HepG2 (cell line): Measurements from ENCODE around the gene NENF. TPM values are rescaled to one million over a fixed set of nuclear protein-coding genes. Genes with fewer than 3 reads are reported as not detected.

Source experiments
- ATAC-seq: fragments of 200-7000 bp; cut with Tn5 transposase; 3 replicates; pipeline ENCODE4 v1.9.1; 2020; ENCODE audit warnings: mild to moderate bottlenecking, moderate library complexity
- BruUV-seq: library from RNA; stranded (reverse); fragments of 400-500 nt; replicated peaks from 2 replicates; lab custom pipeline; 2021; lab: Mats Ljungman, UMichigan
- CTCF ChIA-PET: fragments of 300-600 bp; formaldehyde crosslinking; extraction: SDS; loops from one replicate; lab custom pipeline; 2021; ENCODE audit warnings: low total read pairs, inconsistent platforms, low intra/inter-chr PET ratio; lab: Yijun Ruan, JAX
- POLR2A ChIA-PET: fragments of 350-600 bp; sonication (Branson Sonifier 250); formaldehyde crosslinking; loops from one replicate; lab custom pipeline; 2020; ENCODE audit warnings: antibody characterized with exemption, inconsistent platforms; lab: Yijun Ruan, JAX
- DNase-seq: peaks from one replicate; pipeline ENCODE4 v3.0.0-alpha.2; 2015; ENCODE audit warnings: low spot score
- FAIRE-seq: peaks from 3 replicates; lab custom pipeline; 2011; peaks lifted over from hg19 to GRCh38; lab: Jason Lieb, UNC
- H2AFZ ChIP-seq: one replicate; pipeline ENCODE4 v1.6.1; 2011; ENCODE audit warnings: low read length, inconsistent platforms
- H3K27ac ChIP-seq: fragments of 300-600 bp; 3 replicates; pipeline ENCODE4 v1.8.0; 2011; ENCODE audit warnings: mixed run types, mild to moderate bottlenecking, mixed read lengths, low read length, inconsistent platforms; ENCODE audit not compliant: insufficient read depth; ENCODE audit errors: extremely low read length
- H3K27me3 ChIP-seq, 2 experiments: fragments of 200-600 bp in 1 of 2; 2 replicates in 1 of 2; 3 replicates in 1 of 2; pipeline versions ENCODE4 v1.6.0 to v1.8.0; 2011; ENCODE audit warnings: low read length in 2 of 2, mild to moderate bottlenecking in 2 of 2, moderate library complexity in 2 of 2, inconsistent platforms in 1 of 2; ENCODE audit not compliant: insufficient read depth in 2 of 2, control insufficient read depth in 1 of 2
- H3K36me3 ChIP-seq, 2 experiments: fragments of 200-600 bp in 1 of 2; replicated peaks in 1 of 2; 2 replicates in 1 of 2; 3 replicates in 1 of 2; pipeline versions ENCODE4 v1.5.1 to v1.8.0; 2011; ENCODE audit warnings: low read length in 2 of 2, inconsistent platforms in 1 of 2; ENCODE audit not compliant: insufficient read depth in 2 of 2, control insufficient read depth in 1 of 2
- H3K4me1 ChIP-seq: 2 replicates; pipeline ENCODE4 v1.5.1; 2012; ENCODE audit warnings: low read length, inconsistent platforms; ENCODE audit not compliant: insufficient read depth
- H3K4me2 ChIP-seq: 2 replicates; pipeline ENCODE4 v1.6.0; 2011; ENCODE audit warnings: low read depth, low read length, inconsistent platforms
- H3K4me3 ChIP-seq, 3 experiments: fragments of 200-600 bp in 1 of 3; sonication (generic), shearing (Covaris generic) in 1 of 3; replicated peaks in 1 of 3; 2 replicates each; pipeline ENCODE4 v1.5.1; 2011 to 2016; ENCODE audit warnings: low read length in 3 of 3, inconsistent platforms in 2 of 3, low read depth in 2 of 3, mild to moderate bottlenecking in 2 of 3, control low read depth in 1 of 3, mixed read lengths in 1 of 3; ENCODE audit not compliant: insufficient read depth in 1 of 3
- H3K79me2 ChIP-seq: one replicate; pipeline ENCODE4 v1.6.1; 2011; ENCODE audit warnings: low read length, inconsistent platforms; ENCODE audit not compliant: insufficient read depth
- H3K9ac ChIP-seq: 2 replicates; pipeline ENCODE4 v1.6.0; 2011; ENCODE audit warnings: mild to moderate bottlenecking, low read depth, low read length, inconsistent platforms; ENCODE audit not compliant: insufficient read depth
- H3K9me3 ChIP-seq: 2 replicates; pipeline ENCODE4 v1.5.1; 2012; ENCODE audit warnings: mild to moderate bottlenecking, low read length
- H4K20me1 ChIP-seq: 2 replicates; pipeline ENCODE4 v1.6.0; 2011; ENCODE audit warnings: inconsistent platforms, mild to moderate bottlenecking, low read length, moderate library complexity; ENCODE audit not compliant: insufficient read depth
- CBX5 ChIP-seq: sonication (generic); formaldehyde crosslinking; IDR thresholded peaks from 2 replicates; pipeline ENCODE4 v1.4.0; 2020; ENCODE audit warnings: missing genetic modification reagents, borderline replicate concordance
- GZF1 ChIP-seq: sonication (generic); formaldehyde crosslinking; IDR thresholded peaks from 2 replicates; pipeline ENCODE4 v1.5.1; 2020; ENCODE audit warnings: mild to moderate bottlenecking, missing genetic modification reagents
- HOXA3 ChIP-seq: sonication (generic); formaldehyde crosslinking; IDR thresholded peaks from 2 replicates; pipeline ENCODE4 v1.5.0; 2020; ENCODE audit warnings: missing genetic modification reagents
- ZFP90 ChIP-seq: sonication (generic); formaldehyde crosslinking; IDR thresholded peaks from 2 replicates; pipeline ENCODE4 v1.8.0; 2022; ENCODE audit warnings: missing genetic modification reagents, mild to moderate bottlenecking, inconsistent platforms, borderline replicate concordance
- ZNF136 ChIP-seq: sonication (generic); formaldehyde crosslinking; IDR thresholded peaks from 2 replicates; pipeline ENCODE4 v1.8.1; 2022; ENCODE audit warnings: low read depth, mild to moderate bottlenecking, moderate library complexity, missing genetic modification reagents
- WGBS: methylation state at CpG from one replicate; pipeline ENCODE4 v1.1.6; 2017; ENCODE audit warnings: low lambda C conversion rate; 5-methylcytosine and 5-hydroxymethylcytosine counted together
- in situ Hi-C: cut with HindIII; loops from 2 replicates; pipeline ENCODE4 v1.10.0; 2017; ENCODE audit warnings: low pct_unique_long_range_greater_than_20kb; ENCODE audit not compliant: extremely low pct_ligation_motif_present
- intact Hi-C: fragments of 100-400 bp; cut with micrococcal nuclease; formaldehyde crosslinking; loops from one replicate; pipeline ENCODE4 v1.10.0; 2022; ENCODE audit not compliant: unreplicated experiment
- polyA plus RNA-seq, 8 experiments: library from polyadenylated mRNA; depleted of rRNA in 3 of 8; stranded (reverse) in 7 of 8; unstranded in 1 of 8; fragments of >200 nt; fragmentation: Illumina TruSeq in 4 of 8; extraction: Trizol in 4 of 8; gene quantifications; 2 replicates each; pipeline versions ENCODE4 v1.2.1 to v1.2.3, GENCODE V29; 2011 to 2016; ENCODE audit warnings: low read depth in 4 of 8, missing spikeins in 1 of 8, mixed read lengths in 1 of 8; ENCODE audit not compliant: insufficient read depth in 1 of 8
- total RNA-seq, 5 experiments: library from RNA; depleted of rRNA; stranded (reverse); fragments of >200 nt; fragmentation: Illumina TruSeq; extraction: Trizol; gene quantifications; 2 replicates each; pipeline ENCODE4 v1.2.3, GENCODE V29; 2016; ENCODE audit warnings: low read depth in 1 of 5
- TF ChIP-seq, protein P1 (sequence below): sonication (generic); formaldehyde crosslinking; IDR thresholded peaks from 2 replicates; pipeline ENCODE4 v1.8.1; 2022; ENCODE audit warnings: low read depth, mild to moderate bottlenecking, missing genetic modification reagents

The NENF gene
- total and polyA plus RNA-seq, 2 of the 13 experiments (the other 11 are each of a cell fraction or from before 2014, with no cell fraction given): 31.7 to 40.4 TPM

DNA sequence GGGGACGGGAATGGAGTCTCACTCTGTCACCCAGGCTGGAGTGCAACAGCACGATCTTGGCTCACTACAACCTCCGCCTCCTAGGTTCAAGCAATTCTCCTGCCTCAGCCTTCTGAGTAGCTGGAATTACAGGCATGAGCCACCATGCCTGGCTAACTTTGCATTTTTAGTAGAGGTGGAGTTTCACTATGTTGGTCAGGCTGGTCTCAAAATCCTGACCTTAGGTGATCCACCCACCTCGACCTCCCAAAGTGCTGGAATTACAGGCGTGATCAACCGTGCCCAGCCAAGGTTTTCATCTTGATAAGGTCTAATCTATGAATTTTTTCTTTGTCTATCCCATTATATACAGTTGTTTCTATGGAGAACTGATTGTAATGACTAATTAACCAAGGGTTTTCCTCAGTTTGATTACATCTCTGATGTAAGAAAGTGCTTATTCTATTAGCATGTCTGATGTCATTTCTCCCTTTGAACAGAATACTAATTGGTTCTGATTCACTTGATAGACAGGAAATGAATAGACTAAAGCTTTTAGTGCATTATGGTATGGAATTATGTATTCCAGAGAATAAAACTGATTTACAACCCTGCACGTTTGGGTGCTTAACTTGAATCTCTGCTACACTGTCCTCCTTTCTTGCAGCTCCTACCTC lies 29.9 kb upstream of the NENF start:
- Histone ChIP-seq H3K9me3 (no peaks in the 10 kb centered on the region), H4K20me1 (no peaks in the 10 kb centered on the region), H3K4me3 (no peak overlapping the region), H2AFZ (no peak overlapping the region), H3K9ac (no peak overlapping the region), H3K79me2 (no peaks in the 10 kb centered on the region), H3K36me3 (peaks cover 4 to 16% of the 10 kb centered on the region in 2 experiments)
- intact Hi-C loops: no loop called here
- no TSS peak for BruUV-seq
- in situ Hi-C loops: no loop called here
- FAIRE-seq (no peak), ATAC-seq (no peak), DNase-seq (no peak)
- WGBS: 91% methylated on average over 7 of the region's 7 CpGs
- CTCF ChIA-PET: no interaction called here
- no peak for TF ChIP-seq ZNF136 (CRISPR knock-in tag)
- no peak for TF ChIP-seq GZF1 (CRISPR knock-in tag)
- TF ChIP-seq HOXA3 (CRISPR knock-in tag): no peak
- TF ChIP-seq, protein P1, sequence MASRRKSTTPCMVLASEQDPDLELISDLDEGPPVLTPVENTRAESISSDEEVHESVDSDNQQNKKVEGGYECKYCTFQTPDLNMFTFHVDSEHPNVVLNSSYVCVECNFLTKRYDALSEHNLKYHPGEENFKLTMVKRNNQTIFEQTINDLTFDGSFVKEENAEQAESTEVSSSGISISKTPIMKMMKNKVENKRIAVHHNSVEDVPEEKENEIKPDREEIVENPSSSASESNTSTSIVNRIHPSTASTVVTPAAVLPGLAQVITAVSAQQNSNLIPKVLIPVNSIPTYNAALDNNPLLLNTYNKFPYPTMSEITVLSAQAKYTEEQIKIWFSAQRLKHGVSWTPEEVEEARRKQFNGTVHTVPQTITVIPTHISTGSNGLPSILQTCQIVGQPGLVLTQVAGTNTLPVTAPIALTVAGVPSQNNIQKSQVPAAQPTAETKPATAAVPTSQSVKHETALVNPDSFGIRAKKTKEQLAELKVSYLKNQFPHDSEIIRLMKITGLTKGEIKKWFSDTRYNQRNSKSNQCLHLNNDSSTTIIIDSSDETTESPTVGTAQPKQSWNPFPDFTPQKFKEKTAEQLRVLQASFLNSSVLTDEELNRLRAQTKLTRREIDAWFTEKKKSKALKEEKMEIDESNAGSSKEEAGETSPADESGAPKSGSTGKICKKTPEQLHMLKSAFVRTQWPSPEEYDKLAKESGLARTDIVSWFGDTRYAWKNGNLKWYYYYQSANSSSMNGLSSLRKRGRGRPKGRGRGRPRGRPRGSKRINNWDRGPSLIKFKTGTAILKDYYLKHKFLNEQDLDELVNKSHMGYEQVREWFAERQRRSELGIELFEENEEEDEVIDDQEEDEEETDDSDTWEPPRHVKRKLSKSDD (CRISPR knock-in tag): no peak
- no peak for TF ChIP-seq CBX5 (CRISPR knock-in tag)
- TF ChIP-seq ZFP90 (CRISPR knock-in tag): no peak
- TF ChIP-seq, all 625 proteins: peak for 0
- POLR2A ChIA-PET: no interaction called here
- H3K4me2 ChIP-seq: no peak overlapping the region
- H3K27me3 ChIP-seq: no peaks in the 10 kb centered on the region
- H3K27ac ChIP-seq: no peak overlapping the region
- H3K4me1 ChIP-seq: no peaks in the 10 kb centered on the region
